DMS53 treated with DMSO at 0.1 percent for 48 hours (cell line): ENCODE results near the gene BUD31.
"Not testable (repeated sequence)": the region's sequence is repeated elsewhere in the genome, so short reads cannot be mapped to it uniquely, and the experiment has no call there.

Source experiments
- DNase-seq: peaks from one replicate; lab custom pipeline; 2025; ENCODE audit not compliant: unreplicated experiment; lab: John Stamatoyannopoulos, UW

The BUD31 gene

GRCh38 chr7:99380032-99380822, 28.5 kb upstream of the BUD31 start:
- no peak for DNase-seq

- DNase-seq: no peak
Measured at GRCh38 chr7:99380823-99381663, 27.7 kb upstream of the BUD31 start.

GRCh38 chr7:99381664-99382075, 27.1 kb upstream of the BUD31 start:
- DNase-seq: no peak

GRCh38 chr7:99383203-99383602, 25.6 kb upstream of the BUD31 start:
- no peak for DNase-seq

- DNase-seq: no peak
Measured at GRCh38 chr7:99383791-99384370, 24.9 kb upstream of the BUD31 start.

GRCh38 chr7:99384523-99384922, 24.2 kb upstream of the BUD31 start:
- DNase-seq: no peak

GRCh38 chr7:99385564-99385963, 23.2 kb upstream of the BUD31 start:
- DNase-seq: no peak

- DNase-seq: no peak
Measured at GRCh38 chr7:99386584-99387238, 22.1 kb upstream of the BUD31 start.

- DNase-seq: not testable (repeated sequence)
Measured at GRCh38 chr7:99387239-99387635, 21.5 kb upstream of the BUD31 start.

GRCh38 chr7:99387912-99388311, 20.9 kb upstream of the BUD31 start:
- no peak for DNase-seq

- no peak for DNase-seq
Measured at GRCh38 chr7:99389772-99390171, 19.0 kb upstream of the BUD31 start.

GRCh38 chr7:99390941-99391602, 17.7 kb upstream of the BUD31 start:
- DNase-seq: no peak

GRCh38 chr7:99392046-99392445, 16.7 kb upstream of the BUD31 start:
- DNase-seq: peak; percentile 23

- peak; percentile 94 for DNase-seq
Measured at GRCh38 chr7:99392659-99393354, 16.0 kb upstream of the BUD31 start.

- peak; percentile 51 for DNase-seq
Measured at GRCh38 chr7:99393355-99394187, 15.2 kb upstream of the BUD31 start.

- DNase-seq: no peak
Measured at GRCh38 chr7:99394188-99394502, 14.6 kb upstream of the BUD31 start.

GRCh38 chr7:99395616-99396327, 13.0 kb upstream of the BUD31 start:
- DNase-seq: no peak

GRCh38 chr7:99396418-99397296, 12.1 kb upstream of the BUD31 start:
- no peak for DNase-seq
